Activated effector memory CD4-positive, alpha-beta T cell treated with anti-CD3 and anti-CD28 coated beads, Interleukin-2, amount 50 U/mL, for 16 hours (primary cell): ENCODE results near the gene ALG1.
A peak's percentile ranks its signal among the peaks of the same experiment; 100 is the strongest.
"Not testable (repeated sequence)": the region's sequence is repeated elsewhere in the genome, so short reads cannot be mapped to it uniquely, and the experiment has no call there.

Source experiments
- DNase-seq: peaks from one replicate; pipeline ENCODE4 v3.0.0-alpha.2; 2020

The ALG1 gene

GRCh38 chr16:5045499-5046115, 26.0 kb upstream of the ALG1 start:
- DNase-seq = no peak

GRCh38 chr16:5046914-5047313, 24.7 kb upstream of the ALG1 start:
- DNase-seq = no peak

- no peak for DNase-seq
Observed at GRCh38 chr16:5054876-5055865, 16.5 kb upstream of the ALG1 start.

GRCh38 chr16:5056352-5056751, 15.3 kb upstream of the ALG1 start:
- DNase-seq = peak; percentile 74

- DNase-seq = no peak
Observed at GRCh38 chr16:5058476-5058875, 13.2 kb upstream of the ALG1 start.

- no peak for DNase-seq
Observed at GRCh38 chr16:5059386-5060072, 12.1 kb upstream of the ALG1 start.

GRCh38 chr16:5060073-5060641, 11.5 kb upstream of the ALG1 start:
- no peak for DNase-seq

- no peak for DNase-seq
Observed at GRCh38 chr16:5062051-5062450, 9.6 kb upstream of the ALG1 start.

- no peak for DNase-seq
Observed at GRCh38 chr16:5062790-5063765, 8.6 kb upstream of the ALG1 start.

- no peak for DNase-seq
Observed at GRCh38 chr16:5064915-5065314, 6.7 kb upstream of the ALG1 start.

- DNase-seq = no peak
Observed at GRCh38 chr16:5065326-5065725, 6.3 kb upstream of the ALG1 start.

- DNase-seq = no peak
Observed at GRCh38 chr16:5065813-5066212, 5.8 kb upstream of the ALG1 start, which contains the start of gene C16orf89. Gene C16orf89, minus strand, starts transcription at chr16:5065956. Its CDS starts 48 bp downstream, at chr16:5065908.

GRCh38 chr16:5066511-5066910, 5.1 kb upstream of the ALG1 start:
- DNase-seq = no peak

- no peak for DNase-seq
Observed at GRCh38 chr16:5069048-5069447, 2.6 kb upstream of the ALG1 start.

GRCh38 chr16:5069854-5070253, 1.8 kb upstream of the ALG1 start:
- DNase-seq = no peak

- no peak for DNase-seq
Observed at GRCh38 chr16:5070431-5071186, 1.0 kb upstream of the ALG1 start.

- DNase-seq = no peak
Observed at GRCh38 chr16:5071341-5071680, 332 bp upstream of the ALG1 start.

GRCh38 chr16:5072334-5073278, 963 bp downstream of the ALG1 start:
- DNase-seq = no peak

GRCh38 chr16:5073279-5073629, 1.6 kb downstream of the ALG1 start:
- no peak for DNase-seq

- not testable (repeated sequence) for DNase-seq
Observed at GRCh38 chr16:5073771-5074170, 2.1 kb downstream of the ALG1 start.
